Measurements from ENCODE around the gene UBALD2. TPM values are rescaled to one million over a fixed set of nuclear protein-coding genes. Genes with fewer than 3 reads are reported as not detected.
"Not testable (repeated sequence)": the region's sequence is repeated elsewhere in the genome, so short reads cannot be mapped to it uniquely, and the experiment has no call there.

The UBALD2 gene
- polyA plus RNA-seq, 4 donors = 28.8 to 52.2 (median 30.1) TPM

DNA sequence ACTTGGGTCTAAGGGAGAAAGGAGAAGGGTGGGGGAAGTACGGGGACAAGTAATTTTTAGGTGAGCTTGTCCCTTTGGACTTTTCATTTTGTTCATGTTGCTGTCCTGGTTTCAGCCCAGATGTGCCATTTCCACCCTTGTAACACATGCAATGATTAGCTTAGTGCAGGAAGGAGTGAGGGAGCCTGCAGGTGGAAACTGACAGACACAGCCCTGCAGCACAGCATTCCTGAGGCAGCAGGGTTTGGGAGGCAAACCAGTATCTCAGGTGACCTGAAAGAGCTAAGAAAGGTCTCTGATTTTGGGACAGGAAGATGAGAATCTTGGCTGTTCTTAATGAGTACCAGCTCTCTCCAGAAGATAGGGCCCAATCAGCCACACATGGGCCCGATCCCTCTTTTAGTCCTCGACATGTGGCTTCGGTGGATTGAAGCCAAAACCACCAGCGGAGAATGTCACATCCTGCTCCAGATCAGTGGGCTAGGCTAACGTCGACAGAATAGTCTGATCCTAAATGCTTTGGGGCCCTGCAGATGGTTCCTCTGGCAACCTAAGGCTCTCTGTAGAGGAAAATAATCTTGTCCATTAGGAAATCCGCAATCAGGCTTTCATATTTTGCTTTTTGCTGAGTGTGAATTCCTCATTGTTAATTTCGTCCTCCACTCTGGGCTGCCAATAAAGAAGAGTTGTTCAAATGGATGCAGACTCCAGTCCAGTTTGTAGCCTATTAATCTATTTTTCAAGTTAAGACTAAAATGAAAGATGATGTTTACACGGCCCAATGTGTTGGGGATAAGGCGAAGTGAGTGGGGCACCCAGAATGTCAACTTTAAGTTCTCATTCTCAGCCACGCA lies 21.1 kb upstream of the UBALD2 start:
- DNase-seq (ENCODE audit: low read depth in 4 of 4, low spot score in 3 of 4) = no peak

DNA sequence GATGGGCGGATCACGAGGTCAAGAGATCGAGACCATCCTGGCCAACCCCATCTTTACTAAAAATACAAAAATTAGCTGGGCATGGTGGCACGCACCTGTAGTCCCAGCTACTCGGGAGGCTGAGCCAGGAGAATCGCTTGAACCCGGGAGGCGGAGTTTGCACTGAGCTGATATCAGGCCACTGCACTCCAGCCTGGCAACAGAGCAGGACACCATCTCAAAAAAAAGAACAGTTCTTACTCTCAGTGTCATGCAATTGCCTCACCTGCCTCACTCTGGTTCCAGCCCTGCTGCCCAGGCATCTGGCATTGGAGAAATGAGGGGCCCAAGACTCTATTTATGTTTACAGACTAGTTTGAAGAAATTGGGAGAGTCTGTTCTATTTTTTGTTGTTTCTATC lies 20.4 kb upstream of the UBALD2 start:
- DNase-seq (ENCODE audit: low read depth in 4 of 4, low spot score in 3 of 4) = not testable (repeated sequence)

DNA sequence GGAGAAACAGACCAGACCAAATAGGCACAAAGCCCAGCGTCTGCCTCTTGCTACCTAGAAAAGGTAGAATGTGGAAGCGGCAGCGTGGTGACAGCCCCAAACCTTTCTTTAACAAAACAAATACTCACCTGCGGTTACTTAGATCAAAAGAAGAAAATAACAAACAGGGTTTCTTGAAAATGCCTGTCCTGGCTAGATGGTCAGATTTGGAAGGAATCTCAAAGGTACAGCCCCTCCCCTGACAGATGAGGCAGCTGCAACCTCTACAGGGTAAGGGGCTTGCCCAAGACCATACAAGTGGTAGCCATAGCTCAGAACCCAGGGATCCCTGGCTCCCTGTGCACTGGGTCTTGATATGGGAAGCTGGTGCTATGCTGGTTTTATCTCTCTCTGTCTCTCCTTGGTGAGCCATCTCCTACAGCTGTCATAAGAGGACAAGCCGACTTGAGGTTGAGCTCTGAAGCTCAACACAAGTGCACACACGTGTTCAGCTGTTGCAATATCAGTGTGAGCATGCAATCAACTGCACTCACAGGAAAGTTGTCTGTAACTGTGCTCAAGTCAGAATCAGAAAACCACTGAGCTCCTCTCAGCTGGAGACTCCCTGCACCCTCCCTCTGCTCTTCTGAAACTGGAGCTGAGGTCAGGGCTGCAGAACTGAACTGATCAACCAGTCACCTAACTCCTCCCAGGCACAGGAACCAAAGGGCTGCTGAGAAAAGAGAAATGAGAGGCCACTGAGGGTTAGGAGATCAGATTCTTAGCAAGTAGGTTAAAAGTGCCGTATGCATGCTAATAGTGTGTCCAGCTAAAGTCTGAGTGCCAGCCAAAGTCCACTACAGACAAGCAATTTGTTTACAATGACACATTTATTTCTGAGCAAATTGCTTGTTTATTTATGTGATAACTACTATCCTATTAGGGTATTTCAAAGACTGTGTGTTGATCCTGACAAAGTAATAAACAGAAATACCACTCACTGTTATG lies 18.8 kb upstream of the UBALD2 start:
- no peak for DNase-seq (ENCODE audit: low read depth in 4 of 4, low spot score in 3 of 4)

DNA sequence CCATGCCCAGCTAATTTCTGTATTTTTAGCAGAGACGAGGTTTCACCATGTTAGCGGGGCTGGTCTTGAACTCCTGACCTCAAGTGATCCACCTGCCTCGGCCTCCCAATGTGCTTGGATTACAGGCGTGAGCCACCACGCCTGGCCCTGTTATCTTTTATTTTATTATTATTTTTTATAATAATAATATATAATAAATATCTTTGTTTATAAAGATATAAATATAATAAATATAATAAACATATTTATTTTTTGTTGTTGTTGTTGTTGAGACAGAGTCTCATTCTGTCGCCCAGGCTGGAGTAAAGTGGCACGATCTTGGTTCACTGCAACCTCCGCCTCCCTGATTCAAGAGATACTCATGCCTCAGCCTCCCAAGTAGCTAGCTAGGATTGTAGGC lies 17.8 kb upstream of the UBALD2 start:
- no peak for DNase-seq (ENCODE audit: low read depth in 4 of 4, low spot score in 3 of 4)

DNA sequence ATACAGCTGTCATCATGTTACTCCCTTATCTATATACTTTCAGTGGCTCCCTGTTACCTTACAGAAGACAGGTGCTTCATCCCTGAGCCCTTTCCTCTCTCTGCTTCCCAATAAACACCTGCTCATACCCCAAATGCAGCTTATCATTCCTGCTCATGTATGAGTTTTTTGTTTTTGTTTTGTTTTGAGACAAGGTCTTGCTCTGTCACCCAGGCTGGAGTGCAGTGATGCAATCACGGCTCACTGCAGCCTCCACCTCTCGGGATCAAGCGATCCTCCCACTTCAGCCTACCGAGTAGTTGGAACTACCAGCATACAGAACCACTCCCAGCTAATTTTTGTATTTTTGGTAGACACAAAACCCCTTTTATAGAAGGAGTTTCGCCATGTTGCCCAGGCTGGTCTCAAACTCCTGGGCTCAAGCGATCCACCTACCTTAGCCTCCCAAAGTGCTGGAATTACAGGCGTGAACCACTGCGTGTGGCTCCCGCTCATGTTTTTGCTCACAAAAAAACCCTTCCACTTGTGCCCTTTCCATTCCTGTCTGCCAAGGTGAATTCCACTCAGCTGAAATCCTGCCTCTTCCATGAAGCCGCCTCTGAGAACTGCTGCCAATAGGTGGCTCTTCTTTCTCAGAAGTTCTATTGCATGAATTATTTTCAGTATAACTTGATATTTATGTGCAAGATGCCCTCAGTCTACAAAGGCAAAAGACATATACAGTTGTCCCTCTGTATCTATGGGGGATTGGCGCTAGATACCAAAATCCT lies 16.9 kb upstream of the UBALD2 start:
- DNase-seq (ENCODE audit: low read depth in 4 of 4, low spot score in 3 of 4) = no peak

DNA sequence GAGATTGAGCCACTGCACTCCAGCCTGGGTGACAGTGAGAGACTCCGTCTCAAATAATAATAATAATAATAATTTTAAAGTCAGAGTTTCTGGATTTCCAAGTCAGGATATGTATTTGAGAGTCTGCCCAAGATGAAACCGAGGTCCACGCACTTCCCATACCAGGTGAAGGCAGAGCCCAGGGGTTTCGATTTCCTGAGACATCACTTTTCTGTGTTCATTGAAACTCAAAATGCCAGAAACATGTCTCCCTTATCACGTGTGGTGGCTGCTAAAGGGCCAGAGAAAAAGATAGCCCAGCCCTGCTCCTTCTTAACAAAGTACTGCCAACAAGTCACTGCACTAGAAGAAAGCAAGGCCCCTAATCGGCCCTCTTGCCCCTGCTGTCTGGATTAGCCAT lies 15.0 kb upstream of the UBALD2 start:
- no peak for DNase-seq (ENCODE audit: low read depth in 4 of 4, low spot score in 3 of 4)

DNA sequence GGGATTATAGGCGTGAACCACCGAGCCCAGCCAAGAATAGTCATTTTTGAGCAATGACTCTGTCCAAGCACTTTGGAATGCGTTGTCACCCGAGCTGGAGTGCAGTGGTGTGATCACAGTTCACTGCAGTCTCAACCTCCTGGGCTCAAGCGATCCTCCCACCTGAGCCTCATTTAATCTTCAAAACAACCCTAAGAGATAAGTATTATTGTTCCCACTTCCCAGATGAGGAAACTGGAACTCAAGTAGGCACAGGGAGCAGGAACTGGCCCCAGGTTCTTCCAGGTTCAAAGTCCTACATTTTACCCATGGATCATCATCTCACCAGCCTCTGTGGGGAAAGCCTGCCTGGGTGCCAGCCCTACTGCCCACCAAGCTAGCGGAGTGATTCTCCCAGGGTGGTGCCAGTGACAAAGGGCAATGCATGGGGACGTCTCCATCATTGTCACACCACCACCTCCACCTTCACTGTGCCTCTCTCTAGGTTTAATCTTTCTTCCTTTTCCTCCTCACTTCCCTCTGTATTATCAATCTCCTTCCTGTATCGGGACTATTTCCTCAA lies 13.6 kb upstream of the UBALD2 start:
- DNase-seq (ENCODE audit: low read depth in 4 of 4, low spot score in 3 of 4) = no peak

DNA sequence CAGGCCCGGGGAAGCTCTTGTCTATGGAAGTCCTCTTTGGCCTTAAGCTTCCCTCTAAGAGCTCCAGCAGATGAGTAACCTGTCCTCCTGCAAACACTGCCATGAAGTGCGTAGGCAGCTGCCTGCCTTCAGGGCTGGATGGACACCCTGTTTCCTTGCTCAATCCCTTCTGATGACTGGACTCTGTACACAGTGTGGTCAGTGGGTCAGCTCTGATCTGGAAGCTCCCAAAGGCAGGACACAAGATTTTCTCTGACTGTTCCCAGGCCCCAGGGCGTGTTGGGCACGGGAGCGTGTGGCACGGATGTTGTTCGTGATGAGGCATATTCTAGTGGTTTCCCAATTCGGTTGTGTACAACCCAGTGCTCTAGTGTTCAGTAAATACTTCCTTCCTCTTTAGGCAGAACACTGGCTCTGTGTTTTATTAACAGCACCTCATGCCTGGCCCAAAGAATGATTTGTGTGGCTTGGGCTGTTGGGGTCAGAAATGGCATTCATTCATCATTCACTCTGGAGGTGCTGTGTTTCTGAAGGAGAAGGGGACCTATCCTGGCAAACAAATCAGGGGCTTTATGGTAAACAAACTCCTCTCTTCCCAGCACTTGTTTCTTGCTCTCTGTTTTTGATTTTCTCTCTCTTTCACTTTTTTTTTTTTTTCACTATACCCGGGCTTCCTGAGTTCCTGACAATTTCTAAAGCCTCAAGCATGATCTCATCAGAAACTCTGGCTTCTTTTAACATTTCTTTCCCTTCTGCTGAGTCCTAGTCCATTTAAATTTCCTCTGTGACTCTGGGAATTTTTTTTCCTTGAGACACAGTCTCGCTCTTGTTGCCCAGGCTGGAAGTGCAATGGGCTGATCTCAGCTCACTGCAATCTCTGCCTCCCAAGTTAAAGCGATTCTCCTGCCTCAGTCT lies 12.9 kb upstream of the UBALD2 start:
- no peak for DNase-seq (ENCODE audit: low read depth in 4 of 4, low spot score in 3 of 4)

DNA sequence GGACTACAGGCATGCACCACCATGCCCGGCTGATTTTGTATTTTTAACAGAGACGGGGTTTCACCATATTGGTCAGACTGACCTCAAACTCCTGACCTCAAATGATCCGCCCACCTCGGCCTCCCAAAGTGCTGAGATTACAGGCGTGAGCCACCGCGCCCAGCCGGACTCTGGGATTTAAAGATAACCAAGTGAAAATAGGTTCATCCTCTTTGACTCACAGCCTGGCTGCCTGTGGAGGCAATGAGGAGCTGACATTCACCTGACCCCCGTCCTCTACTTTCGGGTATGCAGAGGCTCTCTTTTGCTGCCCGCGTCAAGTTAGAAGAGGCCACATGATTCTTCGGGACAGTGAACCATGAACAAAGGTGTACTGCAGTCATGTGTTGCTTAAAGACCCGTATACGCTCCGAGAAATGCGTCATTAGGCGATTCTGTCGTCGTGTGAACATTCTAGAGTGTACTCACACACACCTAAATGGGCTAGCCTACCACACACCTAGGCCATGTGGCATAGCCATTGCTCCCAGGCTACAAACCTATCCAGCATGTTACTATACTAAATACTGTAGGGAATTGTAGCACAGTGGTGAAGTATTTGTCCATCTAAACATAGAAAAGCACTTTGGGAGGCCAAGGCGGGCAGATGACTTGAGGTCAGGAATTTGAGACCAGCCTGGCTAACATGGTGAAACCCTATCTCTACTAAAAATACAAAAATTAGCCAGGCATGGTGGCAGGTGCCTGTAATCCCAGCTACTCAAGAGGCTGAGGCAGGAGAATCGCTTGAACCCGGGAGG lies 12.0 kb upstream of the UBALD2 start:
- DNase-seq (ENCODE audit: low read depth in 4 of 4, low spot score in 3 of 4) = not testable (repeated sequence)

DNA sequence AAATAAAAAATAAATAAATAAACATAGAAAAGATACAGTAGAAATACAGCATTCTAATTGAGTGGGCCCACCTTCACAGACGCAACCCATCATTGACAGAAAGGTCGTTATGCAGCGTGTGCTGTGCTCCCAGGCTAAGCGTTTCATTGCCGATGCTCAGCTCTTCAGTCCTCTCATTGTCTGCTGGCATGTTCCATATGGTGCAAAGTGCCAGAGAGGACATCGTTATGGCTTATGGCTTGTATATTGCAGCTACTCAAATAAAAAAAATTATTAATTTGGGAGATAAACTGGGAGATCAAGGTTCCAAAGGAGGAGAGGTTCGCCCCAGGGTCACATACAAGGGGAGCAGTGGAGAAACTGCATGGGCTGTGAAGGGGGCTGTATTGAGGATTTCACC lies 11.3 kb upstream of the UBALD2 start:
- no peak for DNase-seq (ENCODE audit: low read depth in 4 of 4, low spot score in 3 of 4)

DNA sequence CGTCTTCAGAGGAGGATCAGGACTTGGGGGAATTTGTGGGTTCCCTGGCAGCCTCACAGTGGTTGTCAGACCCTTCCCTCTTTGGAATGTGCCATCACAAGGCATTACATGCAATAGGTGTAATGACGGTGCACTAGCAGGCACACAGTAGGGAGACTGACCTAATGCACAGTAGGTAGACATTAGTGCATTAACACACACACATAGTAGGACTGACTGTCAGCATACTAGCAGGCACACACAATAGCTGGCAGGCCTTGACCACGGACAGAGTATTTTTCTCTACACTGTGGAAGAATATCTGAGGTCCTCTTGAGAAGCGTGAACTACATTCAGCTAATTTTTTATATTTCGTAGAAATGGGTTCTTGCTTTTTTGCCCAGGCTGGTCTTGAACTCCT lies 10.9 kb upstream of the UBALD2 start:
- no peak for DNase-seq (ENCODE audit: low read depth in 4 of 4, low spot score in 3 of 4)

DNA sequence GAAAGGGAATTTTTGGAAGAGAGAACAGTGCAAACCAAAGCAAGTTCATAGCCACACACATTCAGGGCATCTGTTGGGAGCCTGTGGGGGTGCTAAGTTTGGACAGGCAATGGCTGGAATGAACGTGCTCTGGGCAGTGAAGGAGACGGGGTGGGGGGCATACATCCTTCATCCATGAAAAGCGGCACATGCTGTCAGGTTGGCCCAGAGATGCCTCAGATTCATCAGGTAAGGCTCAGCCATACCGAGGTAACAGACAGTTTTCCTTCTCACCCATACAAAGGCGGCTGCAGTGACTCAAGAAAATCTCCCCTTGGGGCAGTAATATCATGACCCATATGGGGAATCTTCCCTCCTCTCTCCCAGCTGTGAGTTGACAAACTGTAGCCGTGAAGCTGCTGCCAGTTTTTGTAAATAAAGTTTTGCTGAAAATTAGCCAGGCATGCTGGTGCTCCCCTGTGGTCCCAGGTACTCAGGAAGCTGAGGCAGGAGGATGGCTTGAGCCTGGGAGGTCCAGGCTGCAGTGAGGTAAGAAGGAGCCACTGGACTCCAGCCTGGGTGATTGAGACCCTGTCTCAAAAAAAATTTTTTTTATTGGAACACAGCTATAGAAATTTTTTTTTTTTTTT lies 9.2 kb upstream of the UBALD2 start:
- no peak for DNase-seq (ENCODE audit: low read depth in 4 of 4, low spot score in 3 of 4)

DNA sequence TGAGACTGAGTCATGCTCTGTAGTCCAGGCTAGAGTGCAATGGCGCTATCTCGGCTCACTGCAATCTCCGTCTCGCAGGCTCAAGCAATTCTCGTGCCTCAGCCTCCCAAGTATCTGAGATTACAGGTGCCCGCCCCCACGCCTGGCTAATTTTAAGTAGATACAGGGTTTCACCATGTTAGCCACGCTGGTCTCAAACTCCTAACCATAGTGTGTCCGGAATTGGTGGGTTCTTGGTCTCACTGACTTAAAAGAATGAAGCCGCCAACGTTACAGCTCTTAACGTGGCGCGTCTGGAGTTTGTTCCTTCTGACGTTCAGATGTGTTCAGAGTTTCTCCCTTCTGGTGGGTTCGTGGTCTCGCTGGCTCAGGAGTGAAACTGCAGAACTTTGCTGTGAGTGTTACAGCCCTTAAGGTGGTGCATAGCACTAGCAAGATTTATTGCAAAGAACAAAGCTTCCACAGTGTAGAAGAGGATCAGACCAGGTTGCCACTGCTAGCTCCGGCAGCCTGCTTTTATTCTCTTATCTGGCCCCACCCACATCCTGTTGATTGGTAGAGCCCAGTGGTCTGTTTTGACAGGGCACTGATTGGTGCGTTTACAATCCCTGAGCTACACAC lies 8.6 kb upstream of the UBALD2 start:
- DNase-seq (ENCODE audit: low read depth in 4 of 4, low spot score in 3 of 4) = not testable (repeated sequence)

DNA sequence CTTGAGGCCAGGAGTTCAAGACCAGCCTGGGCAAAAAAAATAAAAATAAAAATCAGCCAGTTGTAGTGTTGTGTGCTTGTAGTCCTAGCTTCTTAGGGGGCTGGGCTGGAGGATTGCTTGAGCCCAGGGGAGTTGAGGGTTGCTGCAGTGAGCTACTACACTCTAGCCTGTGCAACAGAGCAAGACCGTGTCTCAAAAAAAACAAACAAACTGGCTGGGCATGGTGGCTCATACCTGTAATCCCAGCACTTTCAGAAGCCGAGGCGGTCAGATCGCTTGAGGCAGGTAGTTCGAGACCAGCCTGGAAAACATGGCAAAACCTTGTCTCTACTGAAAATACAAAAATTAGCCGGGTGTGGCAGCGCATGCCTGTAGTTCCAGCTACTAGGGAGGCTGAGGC lies 4.9 kb upstream of the UBALD2 start:
- DNase-seq (ENCODE audit: low read depth in 4 of 4, low spot score in 3 of 4) = no peak

DNA sequence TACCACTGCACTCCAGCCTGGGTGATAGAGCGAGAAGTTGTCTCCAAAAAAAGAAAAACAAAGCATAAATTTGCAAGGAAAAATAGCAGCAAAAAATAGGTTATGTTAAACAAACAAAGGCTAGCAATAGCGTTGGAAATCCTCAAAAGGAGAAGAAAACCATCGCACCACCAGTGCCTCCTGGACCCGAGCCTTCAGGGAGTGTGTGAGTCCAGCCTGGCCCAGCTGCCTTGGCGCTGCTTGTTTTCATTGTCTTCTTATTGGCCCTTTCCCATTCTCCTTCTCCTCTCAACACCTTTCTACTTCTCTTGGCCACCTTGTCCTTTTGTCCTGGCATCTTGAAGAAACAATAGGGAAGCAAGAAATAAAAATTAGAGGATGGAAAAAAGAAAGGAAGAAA lies 4.5 kb upstream of the UBALD2 start:
- DNase-seq (ENCODE audit: low read depth in 4 of 4, low spot score in 3 of 4) = no peak

DNA sequence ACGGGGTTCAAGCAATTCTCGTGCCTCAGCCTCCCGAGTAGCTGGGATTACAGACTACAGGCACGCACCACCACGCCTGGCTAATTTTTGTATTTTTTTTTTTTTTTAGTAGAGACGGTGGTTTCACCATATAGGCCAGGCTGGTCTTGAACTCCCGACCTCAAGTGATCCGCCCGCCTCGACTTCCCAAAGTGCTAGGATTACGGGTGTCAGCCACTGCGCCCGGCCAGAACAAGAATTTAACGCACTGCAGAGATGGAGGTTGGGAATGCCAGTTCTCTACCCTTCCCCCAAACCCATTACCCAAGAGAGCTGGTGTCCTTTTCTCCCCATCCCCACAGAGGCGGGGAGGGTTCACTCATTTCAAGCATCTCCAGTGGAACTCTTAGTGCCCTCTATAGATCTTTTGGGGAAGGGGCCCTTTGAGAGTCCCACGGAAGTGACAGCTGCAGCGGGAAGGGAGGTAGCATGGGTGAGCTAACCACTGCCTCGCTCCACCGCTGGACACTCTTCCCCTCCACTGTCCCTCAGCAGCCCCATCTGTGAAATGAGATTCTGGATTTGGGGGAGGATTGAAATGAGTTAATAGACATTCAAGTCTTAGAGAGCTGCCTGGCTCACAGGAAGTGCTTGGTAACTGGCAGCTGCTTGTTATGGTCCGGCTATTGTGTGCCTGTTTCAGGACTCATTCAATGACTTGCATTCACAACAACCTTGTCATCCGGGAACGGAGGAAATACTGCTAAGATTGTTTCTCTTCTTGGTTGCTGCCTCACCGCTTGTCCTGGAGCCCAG lies 3.5 kb upstream of the UBALD2 start:
- DNase-seq (ENCODE audit: low read depth in 4 of 4, low spot score in 3 of 4) = no peak

Data from left renal pelvis (tissue), 4 donors.